GM20000 (cell line): Measurements from ENCODE around the gene ABCA13.

Experiments used
- DNase-seq: peaks from one replicate; pipeline ENCODE4 v3.0.0; 2012; ENCODE audit warnings: low spot score
- CTCF ChIP-seq: IDR thresholded peaks from 2 replicates; pipeline ENCODE4 v1.5.1; 2012; ENCODE audit warnings: mild to moderate bottlenecking, control low read depth; ENCODE audit errors: extremely low read depth, missing control alignments

ABCA13 gene

GRCh38 chr7:48658138-48658537 lies 486.9 kb downstream of the ABCA13 start:
- no peak for DNase-seq
- no peak for TF ChIP-seq CTCF

GRCh38 chr7:48660306-48660870 lies 489.1 kb downstream of the ABCA13 start:
- no peak for DNase-seq
- no peak for TF ChIP-seq CTCF

- no peak for TF ChIP-seq CTCF
- no peak for DNase-seq
Measured at GRCh38 chr7:48664241-48664640, 493.0 kb downstream of the ABCA13 start.

- TF ChIP-seq CTCF = no peak
- DNase-seq = no peak
Measured at GRCh38 chr7:48665353-48666135, 494.3 kb downstream of the ABCA13 start.

- no peak for TF ChIP-seq CTCF
Measured at GRCh38 chr7:48667407-48667806, 496.1 kb downstream of the ABCA13 start.

GRCh38 chr7:48671656-48672055 lies 500.4 kb downstream of the ABCA13 start:
- TF ChIP-seq CTCF = no peak
- no peak for DNase-seq

More at GRCh38 chr7:48667407-48667806, 496.1 kb downstream of the ABCA13 start:
- no peak for DNase-seq

- no peak for DNase-seq
- no peak for TF ChIP-seq CTCF
Measured at GRCh38 chr7:48681006-48681405, 509.7 kb downstream of the ABCA13 start.
